ENCODE measurements around the gene ARPC5L. TPM values are rescaled to one million over a fixed set of nuclear protein-coding genes. Genes with fewer than 3 reads are reported as not detected.
"Not testable (repeated sequence)": the region's sequence is repeated elsewhere in the genome, so short reads cannot be mapped to it uniquely, and the experiment has no call there.

ARPC5L gene
- total RNA-seq (2014; rRNA removed; shearing (Covaris generic)) = 74.7 and 80.7 TPM in 2 replicates
- 96.2 and 106 TPM in 2 replicates for polyA plus RNA-seq (2015; cell fraction: cytosol; rRNA removed)
- 46.0 and 48.4 TPM in 2 replicates for polyA plus RNA-seq (2015; cell fraction: nucleus; rRNA removed)

DNA sequence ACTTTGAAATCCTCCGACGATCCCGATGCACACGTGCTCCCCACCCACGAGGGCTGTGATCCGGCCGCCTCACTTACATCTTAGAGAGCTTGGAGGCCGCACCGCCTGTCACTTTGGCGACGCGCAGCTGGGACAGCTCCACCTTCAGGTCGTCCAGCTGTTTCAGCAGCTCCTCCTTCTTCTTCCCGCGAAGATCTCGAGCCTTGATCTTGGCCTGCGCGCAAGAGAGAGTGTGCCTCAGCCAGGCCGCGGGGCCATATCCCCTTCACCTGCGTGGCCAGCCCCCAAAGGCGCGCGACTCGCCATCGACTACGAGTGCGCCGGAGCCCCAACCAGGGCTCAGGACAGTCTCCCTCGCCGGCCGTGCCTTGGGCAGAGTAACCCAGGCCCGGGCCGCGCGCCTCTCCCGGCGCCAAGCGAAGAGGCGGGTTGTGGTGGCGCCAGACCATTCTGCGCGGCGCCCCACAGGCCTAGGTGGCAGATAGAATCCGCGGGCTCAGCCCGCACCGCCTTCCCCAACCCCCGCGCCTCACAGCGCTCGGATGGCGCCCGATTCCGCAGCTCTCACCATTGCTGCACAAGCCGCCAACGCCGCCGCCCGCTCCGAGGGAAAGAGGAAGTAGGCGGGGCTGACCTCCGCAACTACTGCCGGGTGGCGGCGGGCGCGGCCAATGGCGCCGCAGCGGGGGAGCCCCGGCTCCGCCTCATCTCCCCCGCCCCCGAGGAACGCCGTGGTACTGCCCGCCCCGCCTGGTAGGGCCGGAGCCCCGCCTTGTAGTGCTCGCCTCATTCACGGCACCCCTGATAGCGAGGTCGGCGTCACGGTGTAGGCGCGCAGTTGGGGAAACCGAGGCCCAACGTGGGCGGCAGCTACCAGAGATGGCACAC is at the start of gene ARPC5L, which contains the start of gene RPL35:
ARPC5L (plus strand) TSS at position 789 of the 888 bp plus-strand sequence. CDS start 7,161 bp downstream, outside the sequence.
RPL35 (minus strand) TSS at position 616 of the 888 bp plus-strand sequence; CDS start at position 571, 45 bp downstream.
- DNase-seq (ENCODE audit: low read depth) = peak; percentile 89

GRCh38 chr9:124812441-124812876 is 49.5 kb upstream of the ARPC5L start:
- DNase-seq (ENCODE audit: low read depth) = peak; percentile 99

- no peak for DNase-seq (ENCODE audit: low read depth)
Observed at GRCh38 chr9:124813041-124813440, 48.9 kb upstream of the ARPC5L start.

- DNase-seq (ENCODE audit: low read depth) = no peak
Observed at GRCh38 chr9:124813501-124814163, 48.3 kb upstream of the ARPC5L start.

DNA sequence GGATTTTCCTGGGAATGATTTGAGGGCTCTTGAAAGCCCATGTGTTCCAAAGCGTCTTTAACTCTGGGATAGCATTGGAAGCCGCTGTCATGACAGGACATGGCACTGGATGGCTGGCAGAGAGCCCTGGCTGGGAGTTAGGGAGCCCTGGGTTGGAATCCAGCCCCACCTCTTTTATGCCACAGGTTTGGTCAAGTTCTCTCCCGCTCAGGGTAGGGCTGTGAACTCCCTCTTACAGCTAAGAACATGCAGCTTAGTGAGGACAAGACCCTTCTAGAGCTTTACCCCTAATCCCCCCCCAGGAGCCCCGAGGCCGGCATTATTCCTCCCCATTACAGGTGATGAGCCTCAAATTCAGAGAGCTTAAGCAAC is 47.8 kb upstream of the ARPC5L start:
- DNase-seq (ENCODE audit: low read depth) = no peak

DNA sequence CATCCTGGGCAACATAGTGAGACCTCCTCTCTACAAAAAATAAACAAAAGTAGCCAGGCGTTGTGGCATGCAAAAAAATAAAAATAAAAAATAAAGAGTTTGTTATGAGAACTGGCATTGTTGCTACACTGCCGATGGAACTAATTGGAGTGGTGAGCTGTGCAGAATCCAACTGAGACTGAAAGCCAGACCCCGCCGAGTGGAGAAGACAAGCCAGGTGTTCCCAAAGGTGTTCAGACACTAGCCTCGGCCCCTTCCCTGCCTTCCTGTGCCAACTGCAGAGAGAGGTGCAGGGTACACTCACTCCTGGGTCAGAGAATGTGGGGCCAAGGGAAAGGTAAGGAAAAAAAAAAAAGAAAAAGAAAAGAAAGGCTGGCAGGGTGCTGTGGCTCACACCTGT is 46.3 kb upstream of the ARPC5L start:
- DNase-seq (ENCODE audit: low read depth) = no peak

DNA sequence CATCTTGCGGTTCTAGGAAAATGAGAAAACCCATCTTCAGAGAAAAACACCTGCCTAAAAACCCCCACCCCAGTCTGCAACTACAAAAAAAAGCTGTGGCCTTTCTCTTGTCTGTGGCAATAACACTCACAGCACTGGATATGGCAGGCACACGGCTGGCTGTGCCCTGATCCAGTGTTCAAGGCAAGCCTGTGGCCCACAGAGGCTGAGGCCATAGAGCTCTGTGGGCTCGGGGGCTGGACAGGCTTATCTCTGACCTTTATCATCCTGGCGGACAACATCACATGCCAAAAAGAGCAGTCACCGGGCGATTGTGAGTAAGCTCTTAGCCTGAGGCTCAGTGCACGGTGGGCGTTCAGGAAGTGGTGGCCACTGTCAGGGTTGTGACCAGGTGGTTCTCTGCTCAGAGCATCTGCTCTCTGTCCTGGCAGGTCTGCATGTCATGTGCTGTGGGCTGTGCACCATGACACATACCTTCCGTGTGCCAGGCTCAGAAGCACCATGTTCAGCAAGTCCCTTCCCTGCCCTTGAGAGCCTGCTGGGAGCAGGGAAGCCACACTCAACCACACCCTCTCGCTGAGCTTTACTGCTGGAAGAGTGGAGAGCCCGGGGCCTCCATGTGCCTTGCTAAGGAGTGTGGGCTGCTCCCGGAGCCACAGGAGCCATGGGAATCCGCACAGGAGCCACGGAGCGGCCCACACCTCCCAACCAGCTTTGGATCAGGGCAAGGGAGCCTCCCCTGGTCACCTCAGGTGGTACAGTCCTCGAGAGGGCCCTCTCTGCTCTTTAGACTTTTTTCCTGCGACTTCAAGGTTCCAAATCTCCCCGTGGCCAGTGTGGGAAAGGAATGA is 43.3 kb upstream of the ARPC5L start:
- DNase-seq (ENCODE audit: low read depth) = peak; percentile 82

GRCh38 chr9:124820698-124821623 is 41.0 kb upstream of the ARPC5L start:
- DNase-seq (ENCODE audit: low read depth) = no peak

DNA sequence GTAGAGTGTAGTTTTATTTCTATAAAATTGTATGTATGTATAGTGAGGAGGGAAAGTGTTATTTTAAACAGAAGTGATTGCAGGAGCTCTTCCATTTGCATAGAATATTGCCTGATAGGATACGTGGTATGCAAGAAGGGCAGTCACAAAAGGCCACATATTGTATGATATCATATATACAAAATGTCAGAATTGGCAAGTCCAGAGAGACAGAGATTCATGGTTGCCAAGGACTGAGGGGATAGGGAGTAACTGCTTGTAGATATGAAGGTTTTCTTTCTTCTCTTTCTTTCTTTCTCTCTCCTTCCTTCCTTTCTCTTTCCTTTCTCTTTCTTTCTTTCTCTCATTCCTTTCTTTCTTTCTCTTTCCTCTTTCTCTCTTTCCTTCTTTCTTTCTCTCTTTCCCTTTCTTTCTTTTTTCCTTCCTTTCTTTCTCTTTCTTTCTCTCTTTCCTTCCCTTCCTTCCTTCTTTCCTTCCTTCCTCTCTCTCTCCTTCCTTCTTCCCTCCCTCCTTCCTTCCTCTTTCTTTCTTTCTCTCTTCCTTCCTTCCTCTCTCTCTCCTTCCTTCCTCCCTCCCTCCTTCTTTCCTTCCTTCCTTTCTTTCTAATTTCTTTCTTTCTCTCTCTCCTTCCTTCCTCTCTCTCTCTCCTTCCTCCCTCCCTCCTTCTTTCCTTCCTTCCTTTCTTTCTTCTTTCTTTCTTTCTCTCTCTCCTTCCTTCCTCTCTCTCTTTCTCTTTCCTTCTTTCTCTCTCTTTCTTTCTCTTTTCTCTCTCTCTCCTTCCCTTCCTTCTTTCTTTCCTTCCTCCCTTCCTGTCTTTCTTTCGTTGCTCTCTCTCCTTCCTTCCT is 33.2 kb upstream of the ARPC5L start:
- no peak for DNase-seq (ENCODE audit: low read depth)

DNA sequence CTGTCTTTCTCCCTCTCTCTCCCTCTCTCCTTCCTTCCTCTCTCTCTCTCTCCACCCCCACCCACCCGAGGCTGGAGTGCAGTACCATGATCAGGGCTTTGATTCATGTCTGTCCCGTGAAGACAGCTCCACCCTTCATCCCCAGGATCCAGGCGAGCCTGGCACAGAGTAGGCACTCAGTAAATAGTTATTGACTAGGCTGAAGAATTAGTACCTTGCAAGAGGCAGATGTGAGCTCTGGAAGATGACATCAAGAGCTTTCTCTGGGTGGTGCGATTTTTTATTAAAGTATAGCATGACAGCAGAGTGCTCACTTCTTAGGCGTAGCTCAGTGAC is 32.6 kb upstream of the ARPC5L start:
- DNase-seq (ENCODE audit: low read depth) = no peak

DNA sequence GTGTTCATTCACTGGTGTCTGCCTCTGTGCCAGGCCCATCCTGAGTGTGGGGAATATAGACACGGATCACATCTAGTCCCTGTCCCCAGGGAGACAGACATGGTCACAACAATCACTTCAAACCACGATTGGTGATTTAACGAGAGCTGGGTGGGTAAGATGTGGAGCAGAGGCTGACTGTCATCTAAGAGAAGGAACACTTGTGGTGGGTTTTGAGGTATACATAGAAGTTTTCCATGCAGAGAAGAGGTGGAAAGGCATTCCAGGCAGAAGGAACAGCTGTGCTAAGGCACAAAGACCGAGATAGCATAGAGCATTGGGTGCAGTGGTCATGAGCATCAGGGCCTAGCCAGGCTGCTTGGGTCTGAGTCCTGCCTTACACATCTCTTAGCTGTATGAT is 31.3 kb upstream of the ARPC5L start:
- no peak for DNase-seq (ENCODE audit: low read depth)

DNA sequence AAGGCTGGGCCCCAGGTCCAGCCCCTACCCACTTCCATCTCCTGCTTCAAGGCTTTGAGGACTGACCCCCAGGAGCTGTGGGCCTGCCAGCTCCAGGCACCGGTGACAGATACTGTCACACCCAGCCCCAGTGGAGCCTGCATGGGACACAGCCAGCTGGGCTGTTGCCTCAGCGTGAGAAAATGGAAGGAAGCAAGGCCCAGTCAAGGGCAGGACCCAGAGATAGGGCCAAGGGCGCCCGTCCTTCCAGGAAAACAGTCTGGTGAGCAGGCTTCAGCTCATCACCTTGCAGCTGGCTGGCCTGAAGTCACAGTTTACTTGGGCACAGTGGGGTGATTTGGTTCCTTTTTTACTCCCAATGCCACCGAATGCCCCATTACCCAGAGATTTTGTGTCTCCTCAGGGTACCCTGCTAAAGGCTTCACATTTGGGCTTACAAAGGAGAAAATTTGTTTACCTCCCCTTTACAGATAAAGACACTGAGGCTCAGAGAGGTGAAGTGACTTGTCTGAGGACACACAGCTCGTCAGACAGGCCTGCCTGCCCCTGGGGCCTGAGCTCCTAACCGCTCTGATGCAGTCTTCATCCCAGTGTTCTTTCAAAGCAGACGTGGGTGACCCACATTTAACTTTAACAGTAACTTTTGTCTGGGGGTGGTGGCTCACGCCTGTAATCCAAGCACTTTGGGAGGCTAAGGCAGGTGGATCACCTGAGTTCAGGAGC is 30.1 kb upstream of the ARPC5L start:
- DNase-seq (ENCODE audit: low read depth) = no peak

DNA sequence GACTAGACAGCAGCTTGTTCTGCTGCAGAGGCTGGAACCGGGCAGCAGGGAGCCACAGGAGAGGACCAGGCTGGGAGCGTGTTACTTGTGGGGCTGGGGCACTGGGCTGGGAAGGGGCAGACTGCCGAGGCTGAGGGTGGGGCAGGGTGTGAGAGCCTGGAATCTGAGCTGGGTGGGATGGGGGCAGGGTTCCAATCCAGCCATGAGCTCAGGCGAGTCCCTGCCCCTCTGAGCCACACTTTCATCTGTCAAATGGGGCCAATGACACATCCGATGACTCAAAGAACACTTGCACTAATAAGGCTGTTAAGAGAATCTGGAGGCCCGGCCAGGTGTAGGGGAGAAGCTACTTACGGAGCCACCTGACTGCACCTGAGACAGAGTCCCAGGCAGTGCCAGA is 27.3 kb upstream of the ARPC5L start:
- DNase-seq (ENCODE audit: low read depth) = peak; percentile 90

- DNase-seq (ENCODE audit: low read depth) = peak; percentile 76
Observed at GRCh38 chr9:124835026-124835557, 26.8 kb upstream of the ARPC5L start.

DNA sequence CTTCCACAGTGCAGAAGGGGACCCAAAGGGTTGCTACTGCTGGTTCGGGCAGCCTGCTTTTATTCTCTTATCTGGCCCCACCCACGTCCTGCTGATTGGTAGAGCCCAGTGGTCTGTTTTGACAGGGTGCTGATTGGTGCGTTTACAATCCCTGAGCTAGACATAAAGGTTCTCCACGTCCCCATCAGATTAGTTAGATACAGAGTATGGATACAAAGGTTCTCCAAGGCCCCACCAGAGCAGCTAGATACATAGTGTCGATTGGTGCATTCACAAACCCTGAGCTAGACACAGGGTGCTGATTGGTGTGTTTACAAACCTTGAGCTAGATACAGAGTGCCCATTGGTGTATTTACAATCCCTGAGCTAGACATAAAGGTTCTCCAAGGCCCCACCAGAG is 23.8 kb upstream of the ARPC5L start:
- DNase-seq (ENCODE audit: low read depth) = not testable (repeated sequence)

- not testable (repeated sequence) for DNase-seq (ENCODE audit: low read depth)
Observed at GRCh38 chr9:124838567-124839275, 23.2 kb upstream of the ARPC5L start.

DNA sequence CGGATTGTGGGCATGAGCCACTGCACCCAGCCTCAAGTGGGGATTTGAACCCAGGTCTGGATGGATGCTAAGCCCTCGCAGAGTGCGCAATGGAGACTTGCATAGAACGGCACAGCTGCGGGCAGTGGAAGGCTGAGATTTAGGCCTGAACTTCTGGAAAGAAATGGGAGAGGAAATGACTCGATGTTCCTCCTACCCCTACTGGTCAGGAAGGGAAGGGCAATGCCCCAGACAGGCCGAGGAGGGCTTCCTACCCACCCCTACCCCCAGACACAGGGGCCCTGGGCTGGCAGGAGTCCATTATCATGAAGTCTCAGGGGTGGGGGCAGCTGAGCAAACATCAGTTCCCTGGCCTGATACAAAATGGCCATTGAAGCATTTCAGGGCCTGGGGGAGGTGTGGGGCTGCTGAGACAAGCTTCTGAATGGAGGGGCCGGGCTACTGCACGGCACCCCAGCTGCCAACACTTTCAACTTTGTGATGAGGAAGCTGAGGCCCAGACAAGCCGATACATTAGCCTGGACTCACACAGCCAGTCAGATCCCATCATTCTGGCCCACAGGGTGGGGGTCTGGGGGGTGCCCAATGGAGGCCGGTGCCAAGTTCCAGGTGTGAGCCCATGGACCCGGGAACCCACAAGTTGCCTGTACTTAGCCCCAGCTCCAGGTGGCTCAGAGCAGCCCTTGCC is 22.2 kb upstream of the ARPC5L start:
- DNase-seq (ENCODE audit: low read depth) = no peak

All from HT1080 (cell line).